HepG2 (cell line): Measurements from ENCODE around the gene BMAL1.

Source experiments
- ZFP37 ChIP-seq: sonication (generic); formaldehyde crosslinking; IDR thresholded peaks from 2 replicates; pipeline ENCODE4 v1.4.0; 2020; ENCODE audit warnings: missing genetic modification reagents, borderline replicate concordance
- ZNF782 ChIP-seq: sonication (generic); formaldehyde crosslinking; IDR thresholded peaks from 2 replicates; pipeline ENCODE4 v1.4.0; 2020; ENCODE audit warnings: missing genetic modification reagents, mild to moderate bottlenecking, borderline replicate concordance
- TF ChIP-seq, protein P1 (sequence below): IDR thresholded peaks from 2 replicates; pipeline ENCODE4 v1.6.1; 2016; ENCODE audit warnings: missing genetic modification reagents, missing compliant biosample characterization

- TF ChIP-seq ZFP37 (CRISPR knock-in tag) (no peak), ZNF782 (no peak)
- TF ChIP-seq, protein P1, sequence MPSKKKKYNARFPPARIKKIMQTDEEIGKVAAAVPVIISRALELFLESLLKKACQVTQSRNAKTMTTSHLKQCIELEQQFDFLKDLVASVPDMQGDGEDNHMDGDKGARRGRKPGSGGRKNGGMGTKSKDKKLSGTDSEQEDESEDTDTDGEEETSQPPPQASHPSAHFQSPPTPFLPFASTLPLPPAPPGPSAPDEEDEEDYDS (CRISPR knock-in tag) = no peak
Observed at GRCh38 chr11:13260963-13261588, 16.5 kb upstream of the BMAL1 start.
